Activated CD8-positive, alpha-beta T cell treated with anti-CD3 and anti-CD28 coated beads for 36 hours (primary cell): ENCODE measurements around the gene PGLYRP1. TPM values are rescaled to one million over a fixed set of nuclear protein-coding genes. Genes with fewer than 3 reads are reported as not detected.
A peak's percentile ranks its signal among the peaks of the same experiment; 100 is the strongest.

Experiments
- ATAC-seq: fragments of 200-7000 bp; cut with Tn5 transposase; one replicate; pipeline ENCODE4 v1.10.0; 2021; ENCODE audit warnings: mild to moderate bottlenecking, moderate library complexity
- CTCF ChIA-PET: fragments of 350-600 bp; sonication (Branson Sonifier 250); formaldehyde crosslinking; loops from one replicate; lab custom pipeline; 2021; ENCODE audit warnings: antibody characterized with exemption; lab: Charles Lee
- POLR2A ChIA-PET: fragments of 350-600 bp; sonication (Branson Sonifier 250); formaldehyde crosslinking; loops from one replicate; lab custom pipeline; 2021; ENCODE audit warnings: antibody characterized with exemption; lab: Charles Lee
- DNase-seq: peaks from one replicate; pipeline ENCODE4 v3.0.0-alpha.2; 2020
- H3K27ac Mint-ChIP-seq: one replicate; pipeline ENCODE4 v1.8.0; 2021; ENCODE audit warnings: mild to moderate bottlenecking, mixed read lengths
- H3K27me3 Mint-ChIP-seq: one replicate; pipeline ENCODE4 v1.8.0; 2021; ENCODE audit warnings: mixed read lengths
- H3K36me3 Mint-ChIP-seq: one replicate; pipeline ENCODE4 v1.8.0; 2021; ENCODE audit warnings: low read depth, mixed read lengths
- H3K4me1 Mint-ChIP-seq: one replicate; pipeline ENCODE4 v1.8.0; 2021; ENCODE audit warnings: low read depth, mixed read lengths
- H3K4me3 Mint-ChIP-seq: one replicate; pipeline ENCODE4 v1.8.0; 2021; ENCODE audit warnings: mild to moderate bottlenecking, moderate library complexity, mixed read lengths
- H3K9me3 Mint-ChIP-seq: one replicate; pipeline ENCODE4 v1.8.0; 2021; ENCODE audit warnings: mixed read lengths
- intact Hi-C: fragments of 100-400 bp; cut with micrococcal nuclease; formaldehyde crosslinking; loops from one replicate; pipeline ENCODE4 v1.10.0; 2022
- total RNA-seq, 2 experiments: library from RNA; stranded (reverse); gene quantifications; one replicate each; pipeline ENCODE4 v1.2.3, GENCODE V29; 2021
- TF ChIP-seq, protein P1 (sequence below): fragments of 200-600 bp; IDR thresholded peaks from one replicate; pipeline ENCODE4 v1.8.0; 2022; ENCODE audit warnings: antibody characterized with exemption, mild to moderate bottlenecking

The PGLYRP1 gene
- total RNA-seq, 2 experiments from 2014 or later = not detected

DNA sequence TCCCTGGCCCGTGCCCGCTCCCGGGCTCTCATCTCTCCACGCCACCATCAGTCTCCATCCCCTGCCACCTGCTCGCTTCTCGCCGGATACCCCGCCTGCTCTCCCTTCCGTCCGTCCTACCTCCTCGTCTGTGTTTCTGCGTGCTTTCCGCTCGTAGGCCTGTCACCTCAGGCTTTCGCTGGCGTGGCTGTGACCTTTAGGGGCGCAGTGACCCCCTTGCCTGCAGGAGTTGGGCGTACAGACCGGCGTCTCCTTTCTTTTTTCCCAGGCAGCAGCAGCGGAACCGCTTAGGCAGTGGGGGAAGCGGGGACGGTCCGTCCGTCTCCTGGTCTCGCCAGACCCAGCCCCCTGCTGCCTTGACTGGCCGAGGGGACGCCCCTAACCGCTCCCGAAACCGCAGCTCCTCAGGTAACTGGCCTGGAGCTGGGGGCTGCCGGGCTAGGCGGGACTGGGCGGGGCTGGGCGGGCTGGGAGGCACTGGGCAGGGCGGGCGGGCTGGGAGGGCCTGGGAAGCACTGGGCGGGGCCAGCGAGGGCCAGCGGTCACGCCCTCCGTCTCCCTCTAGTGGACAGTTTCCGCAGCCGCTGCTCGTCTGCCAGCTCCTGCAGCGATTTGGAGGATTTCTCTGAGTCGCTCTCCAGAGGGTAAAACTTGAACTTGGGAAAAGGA is 6.3 kb downstream of the PGLYRP1 start:
- Mint-ChIP-seq H3K4me1 (peaks cover 16% of the 10 kb centered on the region), H3K27ac (peak overlapping the region; percentile 14), H3K27me3 (peaks cover 11% of the 10 kb centered on the region), H3K9me3 (no peaks in the 10 kb centered on the region), H3K4me3 (peak overlapping the region; percentile 68), H3K36me3 (peaks cover 8% of the 10 kb centered on the region)
- ATAC-seq = peak; percentile 67
- peak; percentile 82 for DNase-seq
- CTCF ChIA-PET = interaction anchor here (0.6 to 5.8 kb wide), 18 partner anchors 9 to 252 kb away, joined by 3 to 47 read pairs (median 3); partner anchors contain the start of genes CCDC61 and MYPOP
- POLR2A ChIA-PET = interaction anchor here (0.6 to 1.0 kb wide), 3 partner anchors 21 to 531 kb away, joined by 3 read pairs; partner anchors contain the start of gene IRF2BP1
- TF ChIP-seq, protein P1, sequence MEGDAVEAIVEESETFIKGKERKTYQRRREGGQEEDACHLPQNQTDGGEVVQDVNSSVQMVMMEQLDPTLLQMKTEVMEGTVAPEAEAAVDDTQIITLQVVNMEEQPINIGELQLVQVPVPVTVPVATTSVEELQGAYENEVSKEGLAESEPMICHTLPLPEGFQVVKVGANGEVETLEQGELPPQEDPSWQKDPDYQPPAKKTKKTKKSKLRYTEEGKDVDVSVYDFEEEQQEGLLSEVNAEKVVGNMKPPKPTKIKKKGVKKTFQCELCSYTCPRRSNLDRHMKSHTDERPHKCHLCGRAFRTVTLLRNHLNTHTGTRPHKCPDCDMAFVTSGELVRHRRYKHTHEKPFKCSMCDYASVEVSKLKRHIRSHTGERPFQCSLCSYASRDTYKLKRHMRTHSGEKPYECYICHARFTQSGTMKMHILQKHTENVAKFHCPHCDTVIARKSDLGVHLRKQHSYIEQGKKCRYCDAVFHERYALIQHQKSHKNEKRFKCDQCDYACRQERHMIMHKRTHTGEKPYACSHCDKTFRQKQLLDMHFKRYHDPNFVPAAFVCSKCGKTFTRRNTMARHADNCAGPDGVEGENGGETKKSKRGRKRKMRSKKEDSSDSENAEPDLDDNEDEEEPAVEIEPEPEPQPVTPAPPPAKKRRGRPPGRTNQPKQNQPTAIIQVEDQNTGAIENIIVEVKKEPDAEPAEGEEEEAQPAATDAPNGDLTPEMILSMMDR = peak; percentile 85
- intact Hi-C loops = no loop called here

DNA sequence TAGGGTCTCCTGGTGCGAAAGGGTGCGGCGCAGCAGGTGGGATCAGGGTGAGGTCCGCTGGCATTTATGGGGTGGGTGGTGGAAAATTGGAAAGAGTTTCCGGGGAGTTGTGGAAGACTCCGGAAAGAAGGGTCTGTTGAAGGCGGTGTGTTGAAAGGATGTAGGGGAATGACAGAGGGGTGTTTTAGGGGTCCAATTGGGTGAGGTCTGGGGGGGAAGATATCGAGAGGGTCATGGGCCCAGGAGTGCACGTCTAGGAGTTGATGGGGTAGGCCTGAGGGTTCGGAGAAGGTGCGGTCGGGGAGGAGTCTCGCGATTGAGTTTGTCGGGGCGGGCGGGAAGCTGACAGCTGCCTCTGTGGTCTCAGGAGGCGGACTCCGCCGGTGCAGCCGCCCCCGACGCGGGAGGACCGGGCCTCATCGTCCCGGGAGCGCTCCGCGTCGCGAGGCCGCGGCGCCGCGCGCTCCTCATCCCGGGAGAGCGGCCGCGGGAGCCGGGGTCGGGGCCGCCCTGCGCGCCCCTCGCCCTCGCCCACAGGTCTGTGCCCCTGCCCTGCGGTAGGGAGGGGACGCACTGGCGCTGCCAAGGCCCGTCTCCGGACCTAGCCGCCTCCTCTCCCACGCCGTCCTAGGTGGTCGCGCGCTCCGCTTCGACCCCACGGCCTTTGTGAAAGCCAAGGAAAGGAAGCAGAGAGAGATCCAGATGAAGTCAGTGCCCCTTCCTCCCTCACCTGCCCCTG is 7.0 kb downstream of the PGLYRP1 start:
- no peaks in the 10 kb centered on the region for H3K9me3 Mint-ChIP-seq
- ChIA-PET CTCF (interaction anchor here (0.8 to 5.8 kb wide), 9 partner anchors 9 to 249 kb away, joined by 3 to 47 read pairs (median 5); partner anchors contain the start of genes CCDC61 and MYPOP), POLR2A (interaction anchor here (0.6 kb wide), 1 partner anchor 531 kb away, joined by 3 read pairs; no protein-coding TSS in a partner anchor)
- intact Hi-C loops = no loop called here
- H3K36me3 Mint-ChIP-seq = peaks cover 11% of the 10 kb centered on the region
- TF ChIP-seq, protein P1 = no peak
- peak overlapping the region; percentile 14 for H3K27ac Mint-ChIP-seq
- peaks cover 11% of the 10 kb centered on the region for H3K27me3 Mint-ChIP-seq
- DNase-seq (peak; percentile 68), ATAC-seq (peak; percentile 52)
- H3K4me3 Mint-ChIP-seq = peak overlapping the region; percentile 68
- peaks cover 16% of the 10 kb centered on the region for H3K4me1 Mint-ChIP-seq

DNA sequence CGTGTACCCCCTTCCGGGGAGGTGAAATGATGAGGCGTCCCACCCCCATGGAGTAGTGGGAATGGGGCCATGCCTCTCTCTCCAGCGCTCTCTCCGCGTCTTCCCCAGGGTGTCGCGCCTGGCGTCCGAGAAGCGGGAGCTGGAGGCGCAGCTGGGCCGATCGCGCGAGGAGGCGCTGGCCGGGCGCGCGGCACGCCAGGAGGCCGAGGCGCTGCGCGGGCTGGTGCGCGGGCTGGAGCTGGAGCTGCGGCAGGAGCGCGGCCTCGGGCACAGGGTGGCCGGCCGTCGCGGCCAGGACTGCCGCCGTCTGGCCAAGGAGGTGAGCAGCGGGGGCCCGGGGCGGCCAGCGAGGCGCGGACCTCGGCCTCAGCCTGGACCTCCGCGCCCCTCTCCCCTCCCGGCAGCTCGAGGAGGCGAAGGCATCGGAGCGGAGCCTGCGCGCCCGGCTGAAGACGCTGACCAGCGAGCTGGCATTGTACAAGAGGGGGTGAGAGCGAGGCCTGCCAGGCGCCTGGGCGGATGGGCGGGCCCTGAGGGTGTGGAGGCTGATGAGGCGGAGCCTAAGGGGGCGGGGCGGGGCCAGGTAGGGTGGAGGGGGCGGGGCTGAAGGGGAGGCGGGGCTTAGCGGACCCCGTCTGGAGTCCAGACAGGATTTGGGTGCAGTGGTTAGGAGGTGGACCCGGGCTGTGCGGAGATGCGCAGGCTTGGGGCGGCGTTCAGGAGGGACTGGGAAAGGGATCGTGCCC is 7.7 kb downstream of the PGLYRP1 start:
- peaks cover 11% of the 10 kb centered on the region for H3K27me3 Mint-ChIP-seq
- ChIA-PET POLR2A (no interaction called here), CTCF (interaction anchor here (1.2 to 2.4 kb wide), 2 partner anchors 20 to 112 kb away, joined by 3 to 8 read pairs; partner anchors contain the start of genes CCDC61 and MYPOP)
- H3K9me3 Mint-ChIP-seq = no peaks in the 10 kb centered on the region
- TF ChIP-seq, protein P1 = no peak
- intact Hi-C loops = no loop called here
- no peak overlapping the region for H3K27ac Mint-ChIP-seq
- peaks cover 16% of the 10 kb centered on the region for H3K4me1 Mint-ChIP-seq
- ATAC-seq (peak; percentile 75), DNase-seq (peak; percentile 82)
- H3K36me3 Mint-ChIP-seq = peaks cover 18% of the 10 kb centered on the region
- peak overlapping the region; percentile 47 for H3K4me3 Mint-ChIP-seq

DNA sequence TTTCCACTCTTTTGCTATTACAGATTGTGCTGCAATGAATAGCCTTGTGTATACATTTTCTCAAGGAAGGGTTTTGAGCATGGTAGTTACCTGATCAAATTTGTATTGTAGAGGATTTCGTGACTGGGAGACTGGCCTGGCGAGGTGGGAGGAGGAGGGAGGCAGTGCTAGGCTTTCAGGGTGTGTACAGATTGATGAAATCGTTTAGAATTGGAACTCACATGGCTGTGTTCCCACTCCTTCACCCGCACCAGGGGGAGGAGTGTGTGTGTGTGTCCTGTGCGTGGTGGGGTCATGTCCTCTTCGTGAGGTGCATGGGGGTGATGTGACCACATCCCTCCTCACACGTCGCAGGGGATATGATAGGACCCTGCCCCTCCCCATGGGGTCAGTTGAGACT is 8.3 kb downstream of the PGLYRP1 start:
- Mint-ChIP-seq H3K27ac (no peak overlapping the region), H3K27me3 (peaks cover 11% of the 10 kb centered on the region), H3K9me3 (no peaks in the 10 kb centered on the region), H3K4me3 (no peak overlapping the region), H3K4me1 (peaks cover 16% of the 10 kb centered on the region), H3K36me3 (peaks cover 18% of the 10 kb centered on the region)
- DNase-seq (no peak), ATAC-seq (no peak)
- intact Hi-C loops = no loop called here
- ChIA-PET CTCF (no interaction called here), POLR2A (no interaction called here)
- TF ChIP-seq, protein P1 = no peak
